ENCODE results near the gene HYAL3. TPM values are rescaled to one million over a fixed set of nuclear protein-coding genes. Genes with fewer than 3 reads are reported as not detected.

Gene HYAL3
- polyA plus RNA-seq, 2 donors, result 3.4 to 5.1 TPM

DNA sequence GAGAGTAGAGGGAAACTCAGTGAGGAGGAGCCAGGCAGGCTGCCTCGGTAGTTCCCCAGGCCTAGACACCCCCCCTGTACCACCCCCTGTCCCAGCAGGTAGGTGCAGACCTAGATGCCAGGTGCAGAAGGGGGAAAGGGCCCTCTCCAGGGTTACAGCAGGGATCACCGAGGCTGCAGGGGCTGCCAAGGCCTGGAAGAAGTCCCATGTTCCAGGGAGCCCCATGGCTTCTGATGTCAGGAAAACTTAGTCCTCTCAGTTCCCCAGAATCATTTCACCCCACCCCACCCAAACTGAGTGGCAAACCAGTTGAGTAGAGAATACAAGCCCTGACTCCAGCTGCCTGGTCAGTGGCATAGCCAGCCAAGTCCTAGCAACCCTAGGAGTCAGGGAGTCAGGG is 37.7 kb downstream of the HYAL3 start:
- Histone ChIP-seq H3K9me3 (ENCODE audit: control insufficient read depth in 2 of 2, insufficient read depth in 1 of 2, low read depth in 1 of 2, low read length in 1 of 2) (no peaks in the 10 kb centered on the region), H3K4me1 (ENCODE audit: control insufficient read depth in 2 of 2, insufficient read depth in 2 of 2, low read length in 1 of 2) (peaks cover 0 to 15% of the 10 kb centered on the region in 2 donors), H3K4me3 (ENCODE audit: low read depth in 1 of 2, low read length in 2 of 2) (no peak overlapping the region), H3K27me3 (ENCODE audit: control insufficient read depth in 1 of 2, insufficient read depth in 2 of 2, low read length in 2 of 2) (no peaks in the 10 kb centered on the region), H3K36me3 (ENCODE audit: control insufficient read depth in 2 of 2, insufficient read depth in 2 of 2, low read length in 1 of 2) (peaks cover 11 to 16% of the 10 kb centered on the region in 2 donors), H3K27ac (ENCODE audit: low read depth in 2 of 2, low read length in 1 of 2) (peak overlapping the region; percentile 85 to 90)
- 51 to 71% methylated on average over 2 of the region's 2 CpGs for WGBS, 2 donors

- Histone ChIP-seq H3K27ac (ENCODE audit: low read depth in 2 of 2, low read length in 1 of 2) (peak overlapping the region; percentile 85 to 90), H3K4me1 (ENCODE audit: control insufficient read depth in 2 of 2, insufficient read depth in 2 of 2, low read length in 1 of 2) (peaks cover 0 to 15% of the 10 kb centered on the region in 2 donors), H3K4me3 (ENCODE audit: low read depth in 1 of 2, low read length in 2 of 2) (no peak overlapping the region), H3K36me3 (ENCODE audit: control insufficient read depth in 2 of 2, insufficient read depth in 2 of 2, low read length in 1 of 2) (peaks cover 16 to 21% of the 10 kb centered on the region in 2 donors), H3K27me3 (ENCODE audit: control insufficient read depth in 1 of 2, insufficient read depth in 2 of 2, low read length in 2 of 2) (no peaks in the 10 kb centered on the region), H3K9me3 (ENCODE audit: control insufficient read depth in 2 of 2, insufficient read depth in 1 of 2, low read depth in 1 of 2, low read length in 1 of 2) (no peaks in the 10 kb centered on the region)
- WGBS, 2 donors, result 76 to 78% methylated on average over 5 of the region's 5 CpGs
These were observed 38.2 kb downstream of the HYAL3 start for GRCh38 chr3:50260942-50261441.

DNA sequence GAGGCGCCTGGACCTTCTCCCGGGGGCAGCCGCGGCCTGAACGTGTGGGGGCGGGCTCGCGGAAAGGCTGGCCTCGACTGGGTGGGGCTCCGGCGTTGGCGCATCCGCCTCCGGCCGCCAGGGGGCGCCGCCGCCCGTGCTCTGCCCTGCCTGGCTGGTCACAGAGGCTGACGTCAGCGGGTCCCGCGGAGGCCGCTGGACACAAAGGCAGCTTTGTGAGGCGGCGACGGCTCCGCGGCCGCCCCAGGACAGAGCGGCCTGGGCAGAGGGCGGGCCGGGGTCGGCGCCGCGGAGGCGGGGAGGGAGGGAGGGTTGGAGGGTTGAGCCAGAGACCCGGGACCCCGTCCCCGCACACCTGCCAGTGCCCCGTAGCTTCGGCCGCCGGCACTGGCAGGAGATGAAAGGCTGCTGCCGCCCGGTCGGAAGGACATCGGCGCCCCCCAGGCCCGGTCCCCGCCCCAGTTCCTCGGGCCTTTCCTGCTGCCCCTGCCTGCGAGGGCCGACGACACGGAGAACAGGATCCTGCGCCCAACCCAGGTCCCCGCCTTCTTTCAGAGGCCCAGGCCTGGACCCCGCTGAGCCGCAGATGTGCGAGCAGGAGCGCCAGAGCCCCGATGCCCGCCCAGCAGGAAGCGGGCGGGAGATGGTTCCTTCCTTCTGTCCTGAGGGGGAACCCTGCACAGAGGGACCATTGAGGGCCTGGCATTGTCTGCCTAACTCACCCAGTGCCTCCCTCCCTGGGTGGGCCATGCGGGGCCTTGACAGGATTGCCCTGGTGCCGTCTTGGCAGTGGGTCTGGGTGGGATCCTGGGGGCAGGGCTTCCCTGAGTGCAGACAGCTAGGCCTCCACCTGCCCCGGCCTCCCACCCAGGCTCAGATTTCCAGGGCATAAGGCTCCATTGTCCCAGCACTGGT is 38.9 kb downstream of the HYAL3 start:
- Histone ChIP-seq H3K27me3 (ENCODE audit: control insufficient read depth in 1 of 2, insufficient read depth in 2 of 2, low read length in 2 of 2) (no peaks in the 10 kb centered on the region), H3K27ac (ENCODE audit: low read depth in 2 of 2, low read length in 1 of 2) (peak overlapping the region; percentile 85 to 90), H3K4me3 (ENCODE audit: low read depth in 1 of 2, low read length in 2 of 2) (peak overlapping the region; percentile 33 to 50), H3K9me3 (ENCODE audit: control insufficient read depth in 2 of 2, insufficient read depth in 1 of 2, low read depth in 1 of 2, low read length in 1 of 2) (no peaks in the 10 kb centered on the region), H3K36me3 (ENCODE audit: control insufficient read depth in 2 of 2, insufficient read depth in 2 of 2, low read length in 1 of 2) (peaks cover 16 to 21% of the 10 kb centered on the region in 2 donors), H3K4me1 (ENCODE audit: control insufficient read depth in 2 of 2, insufficient read depth in 2 of 2, low read length in 1 of 2) (peaks cover 0 to 15% of the 10 kb centered on the region in 2 donors)
- 2 to 4% methylated on average over 49 to 70 of the region's 70 CpGs for WGBS, 2 donors

GRCh38 chr3:50259432-50260026 is 39.7 kb downstream of the HYAL3 start:
- 47 to 55% methylated on average over 18 of the region's 18 CpGs for WGBS, 2 donors
- peak overlapping the region in 1 of 2 donors; percentile 33 for H3K4me3 ChIP-seq (ENCODE audit: low read depth in 1 of 2, low read length in 2 of 2)
- no peaks in the 10 kb centered on the region for H3K27me3 ChIP-seq (ENCODE audit: control insufficient read depth in 1 of 2, insufficient read depth in 2 of 2, low read length in 2 of 2)
- peaks cover 16 to 21% of the 10 kb centered on the region in 2 donors for H3K36me3 ChIP-seq (ENCODE audit: control insufficient read depth in 2 of 2, insufficient read depth in 2 of 2, low read length in 1 of 2)
- H3K27ac ChIP-seq (ENCODE audit: low read depth in 2 of 2, low read length in 1 of 2), result peak overlapping the region; percentile 85 to 90
- no peaks in the 10 kb centered on the region for H3K9me3 ChIP-seq (ENCODE audit: control insufficient read depth in 2 of 2, insufficient read depth in 1 of 2, low read depth in 1 of 2, low read length in 1 of 2)
- H3K4me1 ChIP-seq (ENCODE audit: control insufficient read depth in 2 of 2, insufficient read depth in 2 of 2, low read length in 1 of 2), result peaks cover 0 to 19% of the 10 kb centered on the region in 2 donors

DNA sequence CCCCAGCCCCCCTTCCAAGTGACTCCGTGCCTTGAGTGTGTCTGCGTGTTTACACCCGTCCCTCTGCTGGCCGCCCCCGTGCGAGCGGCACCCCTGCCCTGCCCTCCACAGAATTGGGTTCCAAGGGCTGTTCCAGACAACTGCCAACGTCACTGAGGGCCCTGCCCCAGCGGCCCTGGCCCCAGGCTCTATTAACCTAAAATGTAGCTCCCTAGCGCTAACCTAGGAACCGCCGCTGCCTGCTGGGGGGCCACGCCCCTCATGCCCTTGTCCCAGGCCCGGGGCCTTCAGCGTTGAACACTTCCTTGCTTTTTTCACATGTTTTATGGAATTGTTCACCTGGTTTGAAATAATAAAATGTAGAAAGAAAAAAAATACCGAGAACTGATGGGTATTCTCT is 40.2 kb downstream of the HYAL3 start:
- 43 to 65% methylated on average over 16 of the region's 16 CpGs for WGBS, 2 donors
- no peaks in the 10 kb centered on the region for H3K27me3 ChIP-seq (ENCODE audit: control insufficient read depth in 1 of 2, insufficient read depth in 2 of 2, low read length in 2 of 2)
- H3K4me1 ChIP-seq (ENCODE audit: control insufficient read depth in 2 of 2, insufficient read depth in 2 of 2, low read length in 1 of 2), result peaks cover 0 to 21% of the 10 kb centered on the region in 2 donors
- no peak overlapping the region for H3K4me3 ChIP-seq (ENCODE audit: low read depth in 1 of 2, low read length in 2 of 2)
- H3K36me3 ChIP-seq (ENCODE audit: control insufficient read depth in 2 of 2, insufficient read depth in 2 of 2, low read length in 1 of 2), result peaks cover 16 to 21% of the 10 kb centered on the region in 2 donors
- H3K27ac ChIP-seq (ENCODE audit: low read depth in 2 of 2, low read length in 1 of 2), result peak overlapping the region; percentile 85 to 90
- H3K9me3 ChIP-seq (ENCODE audit: control insufficient read depth in 2 of 2, insufficient read depth in 1 of 2, low read depth in 1 of 2, low read length in 1 of 2), result no peaks in the 10 kb centered on the region

DNA sequence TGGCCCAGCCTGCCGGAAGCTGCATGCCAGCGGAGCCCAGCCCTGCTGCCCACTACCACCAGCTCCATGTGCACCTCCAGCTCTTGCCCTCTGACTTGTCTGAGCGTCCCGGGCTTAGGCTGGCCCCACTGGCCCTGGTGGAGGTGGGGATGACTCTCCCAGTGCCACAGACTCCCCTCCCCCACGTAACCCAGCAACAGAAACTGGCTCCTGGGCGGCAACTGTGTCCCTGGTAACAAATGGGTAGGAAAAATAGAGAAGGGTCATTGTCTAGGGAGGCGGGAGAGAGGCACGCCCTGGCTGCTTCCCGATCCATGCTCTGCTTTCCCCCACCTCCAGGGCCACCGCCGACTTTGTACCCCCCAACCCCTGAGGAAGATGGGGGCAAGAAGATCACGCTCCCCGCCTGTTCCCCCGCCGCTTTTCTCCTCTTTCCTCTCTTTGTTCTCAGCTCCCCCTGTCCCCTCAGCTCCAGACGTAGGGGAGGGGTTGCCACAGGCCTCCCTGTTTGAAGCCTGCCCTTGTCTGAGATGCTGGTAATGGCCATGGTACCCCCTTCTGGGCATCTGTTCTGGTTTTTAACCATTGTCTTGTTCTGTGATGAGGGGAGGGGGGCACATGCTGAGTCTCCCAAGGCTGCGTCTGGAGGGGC is 41.0 kb downstream of the HYAL3 start:
- peak overlapping the region; percentile 8 to 66 for H3K27ac ChIP-seq (ENCODE audit: low read depth in 2 of 2, low read length in 1 of 2)
- 81 to 83% methylated on average over 17 of the region's 17 CpGs for WGBS, 2 donors
- no peak overlapping the region for H3K4me3 ChIP-seq (ENCODE audit: low read depth in 1 of 2, low read length in 2 of 2)
- H3K27me3 ChIP-seq (ENCODE audit: control insufficient read depth in 1 of 2, insufficient read depth in 2 of 2, low read length in 2 of 2), result no peaks in the 10 kb centered on the region
- peaks cover 0 to 21% of the 10 kb centered on the region in 2 donors for H3K4me1 ChIP-seq (ENCODE audit: control insufficient read depth in 2 of 2, insufficient read depth in 2 of 2, low read length in 1 of 2)
- H3K36me3 ChIP-seq (ENCODE audit: control insufficient read depth in 2 of 2, insufficient read depth in 2 of 2, low read length in 1 of 2), result peaks cover 16 to 25% of the 10 kb centered on the region in 2 donors
- no peaks in the 10 kb centered on the region for H3K9me3 ChIP-seq (ENCODE audit: control insufficient read depth in 2 of 2, insufficient read depth in 1 of 2, low read depth in 1 of 2, low read length in 1 of 2)

GRCh38 chr3:50256978-50257890 is 42.0 kb downstream of the HYAL3 start:
- H3K36me3 ChIP-seq (ENCODE audit: control insufficient read depth in 2 of 2, insufficient read depth in 2 of 2, low read length in 1 of 2), result peaks cover 16 to 29% of the 10 kb centered on the region in 2 donors
- H3K27me3 ChIP-seq (ENCODE audit: control insufficient read depth in 1 of 2, insufficient read depth in 2 of 2, low read length in 2 of 2), result no peaks in the 10 kb centered on the region
- no peaks in the 10 kb centered on the region for H3K9me3 ChIP-seq (ENCODE audit: control insufficient read depth in 2 of 2, insufficient read depth in 1 of 2, low read depth in 1 of 2, low read length in 1 of 2)
- H3K4me1 ChIP-seq (ENCODE audit: control insufficient read depth in 2 of 2, insufficient read depth in 2 of 2, low read length in 1 of 2), result peaks cover 0 to 23% of the 10 kb centered on the region in 2 donors
- WGBS, 2 donors, result 89 to 90% methylated on average over 20 of the region's 20 CpGs
- H3K27ac ChIP-seq (ENCODE audit: low read depth in 2 of 2, low read length in 1 of 2), result peak overlapping the region; percentile 8 to 22
- no peak overlapping the region for H3K4me3 ChIP-seq (ENCODE audit: low read depth in 1 of 2, low read length in 2 of 2)

DNA sequence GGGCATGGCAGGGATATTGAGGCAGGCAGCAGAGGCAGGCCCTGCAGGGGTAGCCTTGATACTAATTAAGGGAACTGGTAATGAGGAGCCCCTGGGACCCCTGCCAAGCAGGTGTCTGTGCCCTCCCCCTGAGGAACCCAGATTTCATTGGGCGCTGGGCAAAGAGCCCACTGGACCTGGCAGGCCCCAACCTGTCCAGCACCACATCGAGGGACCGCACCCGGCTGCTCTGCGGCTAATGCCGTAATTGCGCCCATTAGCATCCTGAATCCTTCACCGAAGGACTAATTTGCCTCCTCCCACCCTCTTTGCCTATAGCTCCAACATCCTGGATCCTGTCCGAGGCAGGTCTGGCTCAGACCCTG is 44.0 kb downstream of the HYAL3 start:
- WGBS, 2 donors, result 39 to 67% methylated on average over 9 of the region's 9 CpGs
- Histone ChIP-seq H3K4me1 (ENCODE audit: control insufficient read depth in 2 of 2, insufficient read depth in 2 of 2, low read length in 1 of 2) (peaks cover 3 to 34% of the 10 kb centered on the region in 2 donors), H3K27me3 (ENCODE audit: control insufficient read depth in 1 of 2, insufficient read depth in 2 of 2, low read length in 2 of 2) (no peaks in the 10 kb centered on the region), H3K36me3 (ENCODE audit: control insufficient read depth in 2 of 2, insufficient read depth in 2 of 2, low read length in 1 of 2) (peaks cover 16 to 34% of the 10 kb centered on the region in 2 donors), H3K9me3 (ENCODE audit: control insufficient read depth in 2 of 2, insufficient read depth in 1 of 2, low read depth in 1 of 2, low read length in 1 of 2) (no peaks in the 10 kb centered on the region), H3K4me3 (ENCODE audit: low read depth in 1 of 2, low read length in 2 of 2) (no peak overlapping the region), H3K27ac (ENCODE audit: low read depth in 2 of 2, low read length in 1 of 2) (peak overlapping the region; percentile 77 to 85)
